HG02610 (cell line): Measurements from ENCODE around the gene MSH5.
A peak's percentile ranks its signal among the peaks of the same experiment; 100 is the strongest.
"Not testable (repeated sequence)": the region's sequence is repeated elsewhere in the genome, so short reads cannot be mapped to it uniquely, and the experiment has no call there.

Experiments used
- ATAC-seq: cut with Tn5 transposase; IDR thresholded peaks from one replicate; pipeline ENCODE4 v1.9.1; 2021; ENCODE audit warnings: mild to moderate bottlenecking, moderate library complexity; ENCODE audit not compliant: unreplicated experiment

Gene MSH5

DNA sequence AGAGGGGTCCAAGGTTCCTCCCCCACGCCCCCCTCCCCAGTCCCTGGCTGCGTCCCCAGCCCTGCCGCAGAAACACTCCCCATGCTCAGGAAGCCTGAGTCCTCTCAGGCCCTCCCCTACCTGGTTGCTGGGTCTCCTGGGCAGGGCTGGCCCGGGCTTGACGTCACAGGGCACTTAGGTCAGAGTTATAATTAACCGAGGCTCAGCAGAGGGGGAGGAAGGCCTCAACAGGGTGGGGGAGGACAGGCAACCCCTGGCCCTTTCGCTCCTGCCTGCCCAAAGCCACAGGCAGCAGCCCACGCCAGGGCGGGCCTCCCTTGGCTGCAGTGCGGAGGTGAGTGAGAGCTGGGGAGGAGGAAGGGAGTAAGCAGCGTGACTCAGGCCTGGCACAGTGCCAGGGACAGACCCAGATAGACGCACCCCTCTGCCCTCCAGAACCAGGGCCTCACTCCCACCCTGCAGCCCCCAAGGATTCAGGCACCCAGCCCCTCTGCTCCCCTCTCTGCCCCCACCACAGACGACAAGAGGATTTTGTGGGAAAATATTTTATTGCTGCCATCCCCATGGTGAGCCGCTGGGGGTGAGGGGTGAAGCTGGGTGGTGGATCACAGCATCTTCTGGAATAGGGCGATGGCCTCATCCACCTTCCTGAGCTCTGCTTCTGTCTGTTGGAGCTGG is 37.3 kb downstream of the MSH5 start, which contains the start of gene VWA7:
Gene VWA7, minus strand, starts transcription at position 340 of the 678 bp plus-strand sequence. CDS start 549 bp downstream, outside the sequence.
- peak; percentile 63 for ATAC-seq

DNA sequence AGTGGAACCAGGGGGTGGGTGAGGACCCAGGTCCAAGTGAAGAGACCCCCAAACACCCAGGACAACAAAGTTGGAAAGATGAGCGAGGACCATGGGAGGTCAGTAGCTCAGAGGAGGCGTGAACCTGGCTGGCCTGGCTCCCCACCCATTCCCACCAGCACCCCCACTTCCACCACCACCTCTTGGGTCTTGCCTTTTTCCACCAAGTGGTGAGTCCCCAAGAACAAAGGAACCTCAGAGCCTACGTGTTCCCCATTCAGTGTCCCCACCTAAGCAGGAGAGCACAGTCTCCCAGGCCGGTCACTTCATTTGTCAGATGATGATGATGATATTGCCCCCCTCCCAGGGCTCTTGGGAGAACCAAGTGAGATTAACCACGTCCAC is 37.9 kb downstream of the MSH5 start:
- no peak for ATAC-seq

DNA sequence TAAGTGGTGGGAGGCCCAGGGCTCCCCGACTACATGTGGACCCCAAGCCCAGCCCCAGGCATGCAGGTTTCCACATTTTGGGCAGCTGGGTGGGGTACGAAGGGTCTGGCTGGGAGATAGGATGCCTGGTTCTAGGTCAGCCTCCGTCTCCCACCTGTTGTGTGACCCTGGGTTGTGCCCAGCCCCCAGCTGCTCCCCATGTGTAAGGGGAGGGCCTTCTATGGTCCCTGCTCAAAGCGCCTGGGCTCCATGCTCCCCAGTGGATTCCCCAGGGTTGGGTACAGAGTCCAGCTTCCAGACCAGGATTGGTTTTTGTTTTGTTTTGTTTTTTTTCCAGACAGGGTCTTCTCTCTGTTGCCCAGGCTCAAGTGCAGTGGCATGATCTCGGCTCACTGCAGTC is 38.4 kb downstream of the MSH5 start:
- no peak for ATAC-seq

DNA sequence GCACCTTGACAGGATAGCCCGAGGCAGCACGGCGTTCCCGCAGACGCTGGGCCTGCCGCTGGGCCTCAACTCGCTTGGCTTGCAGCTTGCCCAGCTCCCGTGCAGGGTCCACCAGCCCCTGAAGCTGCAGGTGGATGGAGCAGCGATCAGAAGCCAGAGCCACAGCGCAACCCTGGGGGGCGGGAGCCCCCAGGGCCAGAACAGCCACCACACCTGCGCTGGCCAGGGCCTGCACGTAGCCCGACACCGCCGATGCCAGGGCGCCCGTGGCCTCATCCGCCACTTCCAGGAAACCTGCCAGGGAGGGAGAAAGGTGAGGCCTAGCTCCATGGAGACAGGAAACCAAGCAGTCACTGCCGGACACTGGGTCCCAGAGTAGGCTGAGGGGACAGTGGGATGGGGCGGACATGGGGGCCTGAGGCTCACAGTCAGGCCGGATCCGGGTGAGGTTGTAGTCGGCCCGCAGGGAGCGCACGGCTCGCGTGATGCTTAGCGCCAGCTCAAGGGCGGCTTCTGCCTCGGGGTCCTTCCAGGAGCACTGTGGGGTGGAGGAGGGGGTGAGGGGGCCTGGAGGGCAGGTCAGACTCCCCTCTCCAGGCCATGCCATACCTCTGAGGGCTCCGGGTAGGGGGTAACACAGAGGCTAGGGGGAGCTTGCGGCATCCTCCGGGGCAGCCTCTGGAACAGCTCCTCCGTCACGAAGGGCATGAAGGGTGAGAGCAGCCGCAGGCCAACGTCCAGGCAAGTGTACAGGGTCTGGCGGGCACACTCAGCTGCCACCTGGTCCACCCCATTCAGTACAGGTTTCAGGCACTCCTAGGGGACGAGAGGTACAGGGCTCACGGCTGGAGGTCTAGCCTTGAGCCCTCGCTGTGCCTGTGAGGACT is 39.4 kb downstream of the MSH5 start:
- ATAC-seq: no peak

DNA sequence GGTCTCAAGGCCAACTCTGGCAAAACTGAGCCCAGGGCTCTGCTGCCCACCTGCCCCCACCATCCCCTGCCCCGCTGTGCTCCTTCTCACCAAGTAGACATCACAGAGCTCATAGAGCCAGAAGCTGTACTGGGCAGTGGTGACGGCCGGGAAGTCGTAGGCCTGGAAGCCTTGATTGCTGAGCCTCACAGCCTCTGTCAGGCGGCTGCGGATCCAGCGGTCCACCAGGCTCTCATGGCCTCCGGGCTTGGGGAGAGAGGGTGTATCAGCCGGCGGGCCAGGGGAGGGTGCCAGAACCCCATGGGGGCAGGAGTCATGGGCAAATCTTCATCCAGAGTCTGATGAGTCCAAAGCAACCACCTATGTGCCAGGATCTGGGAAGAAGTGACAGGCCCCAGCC is 40.1 kb downstream of the MSH5 start:
- ATAC-seq: no peak

DNA sequence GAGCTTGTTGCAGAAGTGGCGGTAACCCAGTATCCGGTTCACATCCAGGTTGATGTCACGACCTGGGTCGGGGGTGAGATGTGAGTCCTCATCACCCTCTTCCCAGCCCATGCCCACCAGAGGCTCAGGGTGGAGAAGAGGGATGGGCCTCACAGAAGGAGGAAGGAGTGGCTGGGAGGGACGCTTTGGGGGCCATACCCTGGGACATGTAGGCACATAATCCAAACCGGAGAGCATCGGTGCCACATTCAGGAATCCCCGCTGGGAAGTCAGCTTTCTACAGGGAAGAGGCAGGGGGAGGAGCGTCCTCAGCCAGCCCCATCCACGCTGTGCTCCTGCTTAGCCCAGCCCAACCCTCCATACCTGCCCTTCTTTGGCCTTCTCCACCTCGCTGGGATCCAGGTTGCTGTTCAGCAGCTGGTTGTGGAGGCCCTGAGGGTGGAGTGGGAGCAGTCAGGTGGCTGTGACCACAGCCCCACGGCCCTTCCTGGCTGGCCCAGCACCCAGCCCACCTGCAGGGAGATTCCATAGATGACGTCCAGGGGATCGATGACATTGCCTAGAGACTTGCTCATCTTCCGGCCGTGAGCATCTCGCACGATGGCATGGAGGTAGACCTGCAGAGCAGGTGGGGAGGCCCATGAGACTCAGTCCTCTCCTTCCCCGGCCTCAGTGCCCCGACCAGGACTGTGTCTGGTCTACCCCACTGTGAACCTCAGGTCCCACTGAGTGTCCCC is 40.9 kb downstream of the MSH5 start:
- no peak for ATAC-seq

DNA sequence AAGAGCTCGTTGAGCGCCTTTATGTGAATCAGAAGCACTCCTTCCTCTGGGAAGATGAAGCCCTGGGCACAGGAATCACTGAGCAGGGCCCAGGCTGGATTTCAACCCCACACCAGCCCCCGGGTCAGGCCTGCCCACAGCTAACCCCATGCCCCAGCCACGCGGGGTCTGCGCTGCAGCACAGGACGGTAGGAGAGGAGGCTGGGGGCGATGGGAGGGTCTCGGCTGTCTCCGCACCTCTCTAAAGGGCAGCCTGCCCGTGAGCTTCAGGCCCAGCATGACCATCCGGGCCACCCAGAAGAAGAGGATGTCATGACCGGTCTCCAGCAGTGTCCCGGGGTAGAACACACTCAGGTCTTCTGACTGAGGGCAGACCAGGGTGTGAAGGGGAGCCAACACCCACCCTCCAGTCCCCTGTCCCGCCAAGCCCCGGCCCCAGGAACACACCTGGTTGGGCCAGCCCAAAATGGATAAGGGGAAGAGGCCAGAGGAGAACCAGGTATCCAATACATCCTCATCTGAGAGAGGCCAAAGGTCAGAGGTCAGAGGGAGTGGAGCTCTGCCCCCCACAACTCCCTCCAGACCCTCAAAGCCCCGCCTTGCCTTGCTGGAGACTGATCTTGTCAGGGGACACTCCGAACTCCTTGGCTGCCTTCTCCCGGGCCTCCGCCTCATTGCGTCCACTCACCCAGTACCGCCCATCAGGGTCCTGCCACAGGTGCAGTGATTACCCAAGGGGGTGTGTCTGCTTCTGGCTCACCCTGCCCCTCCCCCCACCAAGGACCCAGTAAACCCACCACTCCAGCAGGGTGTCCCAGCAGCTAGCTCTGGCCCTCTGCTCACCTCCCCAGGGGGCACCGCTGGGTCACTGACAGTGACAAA is 41.7 kb downstream of the MSH5 start:
- no peak for ATAC-seq

DNA sequence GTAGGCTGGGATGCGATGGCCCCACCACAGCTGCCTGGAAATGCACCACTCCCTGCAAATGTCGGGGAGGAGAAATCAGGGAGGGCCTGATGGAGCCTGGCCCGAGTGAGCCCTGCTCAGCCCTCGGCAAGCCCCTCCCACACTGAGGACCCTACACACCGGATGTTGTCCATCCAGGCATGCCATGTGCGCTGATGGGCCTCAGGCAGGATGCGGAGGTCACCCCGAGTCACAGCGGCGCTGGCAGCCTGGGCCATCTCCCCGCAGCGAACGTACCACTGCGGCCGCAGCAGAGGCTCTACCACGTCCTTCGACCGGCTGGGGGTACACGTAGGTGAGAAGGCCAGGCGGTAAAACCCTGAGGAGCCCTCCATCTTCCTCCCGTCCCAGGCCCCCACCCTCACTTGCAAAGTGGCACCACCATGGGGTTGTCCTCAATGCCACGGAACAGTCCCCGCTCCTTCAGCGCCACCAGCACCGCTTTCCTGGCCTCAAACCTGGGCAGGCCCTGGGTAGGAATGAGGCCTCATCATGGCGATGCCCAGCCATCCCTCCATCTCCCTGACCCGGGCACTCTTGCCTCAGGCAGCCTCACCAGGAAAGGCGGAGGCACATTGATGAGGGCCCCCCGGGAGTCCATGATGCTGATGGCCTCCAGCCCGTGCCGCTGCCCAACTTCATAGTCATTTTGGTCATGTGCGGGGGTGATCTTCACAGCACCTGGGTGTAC is 42.5 kb downstream of the MSH5 start:
- no peak for ATAC-seq

DNA sequence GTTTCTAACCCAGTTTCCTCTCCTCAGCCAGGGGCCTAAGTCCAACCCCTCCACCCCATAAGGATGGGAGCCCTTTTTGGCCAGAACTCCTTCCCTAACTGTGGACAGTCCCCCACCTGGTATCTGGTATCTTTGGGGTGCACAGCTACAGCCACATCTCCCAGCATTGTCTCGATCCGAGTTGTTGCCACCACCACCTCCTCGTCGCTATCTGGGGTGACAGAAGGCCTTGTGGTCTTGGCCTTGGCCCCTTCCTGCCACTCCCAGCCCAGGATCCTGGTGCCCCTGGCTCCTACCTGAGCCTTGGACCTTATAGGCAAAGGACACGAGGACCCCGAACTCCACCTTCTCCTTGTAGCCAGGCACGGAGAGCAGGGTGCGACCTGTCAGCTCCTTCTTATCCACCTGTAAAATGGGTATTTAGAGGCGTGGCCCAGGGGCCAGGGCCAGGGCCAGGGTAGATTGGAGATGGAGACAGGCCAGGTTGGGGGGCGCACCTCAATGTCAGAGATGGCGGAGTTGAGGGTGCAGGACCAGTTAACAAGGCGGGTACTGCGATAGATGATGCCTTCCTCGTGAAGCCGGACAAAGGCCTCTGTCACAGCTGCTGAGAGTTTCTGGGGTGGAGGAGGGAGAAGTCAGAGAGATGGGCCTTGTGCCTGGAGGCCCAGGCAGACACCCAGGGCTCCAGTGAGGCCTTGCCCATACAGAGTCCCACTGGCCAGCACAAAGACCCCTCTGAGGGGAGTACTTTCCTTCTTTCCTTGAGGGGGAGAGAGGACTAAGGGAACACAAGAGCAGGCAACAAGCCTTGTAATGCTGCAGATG is 44.5 kb downstream of the MSH5 start:
- ATAC-seq: no peak

DNA sequence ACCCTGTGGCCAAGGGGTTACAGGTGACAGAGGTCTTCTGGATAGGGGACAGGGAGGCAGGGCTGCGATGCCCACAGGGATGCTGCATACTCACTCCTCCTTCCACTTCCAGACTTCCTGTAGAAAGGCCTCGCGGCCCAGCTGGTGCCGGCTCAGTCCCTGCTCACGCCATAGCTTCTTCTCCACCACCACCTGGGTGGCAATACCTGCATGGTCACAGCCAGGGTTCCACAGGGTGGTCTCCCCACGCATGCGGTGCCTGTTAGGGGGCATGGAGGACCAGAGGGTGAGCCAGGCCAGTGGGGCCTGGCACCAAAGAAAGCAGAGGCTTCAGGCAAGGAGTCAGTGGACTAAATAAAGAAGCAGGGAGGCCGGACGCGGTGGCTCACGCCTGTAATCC is 45.7 kb downstream of the MSH5 start:
- no peak for ATAC-seq

DNA sequence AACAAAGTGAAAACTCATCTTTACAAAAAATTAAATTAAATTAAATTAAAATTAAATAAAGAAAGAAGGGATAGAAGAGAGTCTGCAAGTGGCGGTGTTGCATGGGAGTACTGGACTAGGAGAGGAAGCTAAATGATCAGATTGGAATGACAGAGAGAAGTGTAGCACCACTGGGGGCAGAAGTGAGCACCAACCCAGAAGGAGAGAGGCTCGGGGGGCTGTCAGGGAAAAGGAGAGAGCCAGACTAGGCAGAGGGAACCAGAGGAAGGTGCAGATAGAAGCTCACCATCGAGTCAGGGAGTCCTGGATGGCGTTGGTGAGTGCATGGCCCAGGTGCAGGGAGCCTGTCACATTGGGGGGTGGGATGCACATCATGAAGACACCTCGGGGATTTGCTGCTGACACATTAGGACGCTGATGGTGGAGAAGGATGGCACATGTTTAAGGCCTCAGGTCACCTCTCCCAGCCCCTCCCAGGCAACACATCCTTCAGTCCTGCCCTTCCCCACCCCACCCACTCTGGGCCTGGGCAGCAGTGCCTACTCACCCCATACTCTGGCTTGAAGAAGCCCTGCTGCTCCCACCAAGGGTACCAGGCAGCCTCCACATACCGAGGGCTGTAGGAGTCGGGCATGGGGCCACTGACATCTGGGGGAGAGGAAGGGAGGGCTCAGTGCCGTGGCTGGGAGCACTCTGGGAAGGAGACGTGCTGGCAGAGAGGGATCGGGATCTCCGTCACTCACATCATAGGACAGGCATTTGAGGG is 51.7 kb downstream of the MSH5 start:
- no peak for ATAC-seq

DNA sequence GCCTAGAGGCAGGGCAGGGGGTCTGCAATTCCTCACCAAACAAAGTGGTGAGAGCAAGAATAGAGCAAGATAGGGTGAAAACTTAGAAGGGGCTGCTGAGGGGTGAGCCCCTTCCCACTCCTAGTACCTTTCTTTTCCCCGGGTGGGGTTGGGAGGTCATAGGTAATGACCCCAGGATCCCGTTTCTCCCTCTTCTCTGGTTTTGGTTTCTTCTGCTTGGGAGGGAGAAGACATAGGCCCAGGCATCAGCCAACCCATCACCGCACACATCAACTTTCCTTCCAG is 52.2 kb downstream of the MSH5 start:
- no peak for ATAC-seq

DNA sequence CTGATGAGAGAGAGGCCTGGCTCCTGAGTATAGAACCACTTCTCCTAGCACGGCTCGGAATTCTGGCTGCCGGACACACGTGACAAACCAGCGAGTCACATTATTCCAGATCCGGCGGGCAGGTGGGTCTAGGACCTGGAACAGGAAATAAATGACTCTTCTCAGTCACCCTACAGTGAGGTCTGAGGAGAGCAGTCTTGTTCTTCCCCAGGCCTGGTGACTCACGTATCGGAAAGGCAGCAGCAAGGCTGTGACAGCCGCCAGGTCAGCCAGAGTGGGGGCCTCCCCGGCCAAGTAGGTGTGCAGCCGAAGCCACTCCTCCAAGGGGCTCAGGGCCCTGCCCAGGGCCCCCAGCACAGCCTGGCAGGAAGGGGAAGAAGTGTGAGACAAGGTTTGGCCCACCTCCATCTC is 53.0 kb downstream of the MSH5 start:
- no peak for ATAC-seq

DNA sequence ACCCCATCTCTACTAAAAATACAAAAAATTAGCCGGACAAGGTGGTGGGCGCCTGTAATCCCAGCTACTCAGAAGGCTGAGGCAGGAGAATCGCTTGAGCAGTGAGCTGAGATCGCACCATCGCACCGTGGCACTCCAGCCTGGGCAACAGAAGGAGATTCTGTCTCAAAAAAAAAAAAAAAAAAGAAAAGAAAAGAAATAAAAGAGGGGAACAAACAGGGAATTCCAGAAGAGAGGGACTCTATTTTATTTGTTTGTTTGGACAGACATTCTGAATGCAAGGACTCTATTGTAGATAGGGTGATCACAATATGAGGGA is 54.1 kb downstream of the MSH5 start:
- not testable (repeated sequence) for ATAC-seq

DNA sequence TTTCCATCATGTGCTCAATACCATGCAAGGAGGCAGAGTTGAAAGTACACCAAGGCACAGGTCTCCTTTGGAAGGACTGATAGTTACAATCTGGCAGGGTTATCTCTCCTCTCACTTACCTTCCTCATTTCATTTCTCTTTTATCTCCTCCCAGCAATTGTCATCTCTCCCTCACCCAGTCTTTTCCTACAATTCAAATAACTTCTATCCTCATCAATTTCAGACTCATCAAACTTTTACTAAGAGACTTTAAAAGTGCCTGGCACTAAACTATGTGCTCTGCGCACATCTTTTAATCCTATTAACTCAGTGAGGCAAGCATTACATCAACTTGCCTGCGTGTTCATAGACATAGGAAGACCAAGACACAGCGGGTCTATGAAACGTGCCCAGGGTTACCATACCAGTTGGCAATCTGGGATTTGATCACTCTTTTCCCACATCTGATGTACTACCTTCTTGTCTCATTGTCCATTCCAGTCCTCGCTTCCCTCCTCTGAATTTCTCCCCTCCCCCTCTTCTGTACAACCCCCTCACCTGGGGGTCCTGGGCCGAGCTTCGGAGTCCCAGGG is 54.6 kb downstream of the MSH5 start:
- no peak for ATAC-seq

DNA sequence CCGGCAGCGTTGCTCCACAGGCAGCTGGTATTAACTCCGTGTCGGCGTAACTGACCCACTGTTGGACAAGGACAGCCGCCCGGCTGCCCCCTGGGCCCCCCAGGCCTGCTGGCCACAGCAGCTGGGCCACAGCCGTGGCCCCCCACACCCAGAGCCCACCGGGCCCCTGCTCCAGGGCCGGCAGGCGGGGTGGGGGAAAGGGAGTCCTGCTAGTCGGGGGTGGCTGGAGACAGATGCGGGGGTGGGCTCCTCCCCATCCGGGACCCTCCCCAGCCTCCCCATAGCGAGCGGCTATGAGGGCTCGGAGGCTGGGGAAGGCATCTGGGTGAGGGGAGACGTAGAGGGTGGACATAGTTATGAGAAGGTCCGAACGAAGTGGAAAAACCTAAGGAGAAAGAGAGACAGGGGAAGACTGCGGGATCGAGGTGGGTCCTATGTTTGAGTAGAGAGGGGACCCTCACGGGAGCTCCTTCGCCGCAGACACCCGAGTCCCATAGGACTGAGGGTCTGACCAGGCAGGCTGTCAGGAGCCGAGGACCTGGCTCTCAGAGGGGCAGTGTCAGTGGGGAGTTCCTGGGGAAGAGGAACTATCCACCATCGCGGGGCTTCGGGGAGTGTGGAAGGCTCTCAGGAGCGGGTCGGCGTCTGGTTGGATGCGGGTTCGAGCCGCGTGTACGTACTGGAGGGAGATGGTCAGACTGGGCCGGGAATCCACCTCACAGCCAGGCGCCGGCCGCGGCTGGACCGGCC is 55.2 kb downstream of the MSH5 start:
- peak; percentile 6 for ATAC-seq

DNA sequence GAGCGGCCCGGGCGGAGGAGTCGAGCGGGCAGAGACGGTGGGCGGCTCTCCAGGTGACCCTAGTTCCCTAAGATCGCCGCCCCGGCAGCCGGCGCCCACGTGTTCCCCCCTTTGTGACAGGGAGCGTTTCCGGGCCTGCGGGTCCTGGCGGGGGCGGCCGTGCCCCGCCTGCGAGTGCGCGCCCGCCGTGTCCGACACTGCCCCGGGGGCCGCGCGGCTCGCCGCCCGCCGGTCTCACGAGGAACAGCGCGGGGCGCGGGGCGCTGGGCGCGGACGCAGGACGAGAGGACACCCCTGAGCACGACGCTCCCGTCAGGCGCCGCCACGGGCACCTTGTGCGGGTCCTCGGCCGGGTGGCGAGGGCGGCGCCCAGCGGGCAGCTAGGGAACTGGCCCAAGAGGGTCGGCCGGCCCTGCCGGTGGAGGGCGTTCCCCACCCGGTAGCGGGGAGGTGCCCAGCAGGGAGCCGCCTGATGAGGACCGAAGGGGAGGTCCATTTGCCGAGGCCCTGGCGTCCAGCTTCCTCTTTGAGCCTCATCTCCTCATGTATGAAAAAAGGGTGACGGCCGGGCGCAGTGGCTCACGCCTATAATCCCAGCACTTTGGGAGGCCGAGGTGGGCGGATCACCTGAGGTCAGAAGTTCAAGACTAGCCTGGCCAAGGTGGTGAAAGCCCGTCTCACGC is 56.0 kb downstream of the MSH5 start, which contains the start of gene VARS1:
Gene VARS1, minus strand, starts transcription at position 137 of the 683 bp plus-strand sequence. CDS start 535 bp downstream, outside the sequence.
- peak; percentile 76 for ATAC-seq
